ENCODE results near the gene MYBL2. TPM values are rescaled to one million over a fixed set of nuclear protein-coding genes. Genes with fewer than 3 reads are reported as not detected.

The MYBL2 gene
- total and polyA plus RNA-seq, 2 donors (not counting 3 experiments of a cell fraction or from before 2014, with no cell fraction given), result 35.7 to 105 TPM

- Histone ChIP-seq H3K9me3 (replicated peaks; ENCODE audit: control insufficient read depth, insufficient read depth, low read length) (no peaks in the 10 kb centered on the region), H2AFZ (ENCODE audit: low read depth, low read length) (no peak overlapping the region), H3K36me3 (ENCODE audit: control insufficient read depth in 2 of 2, extremely low read depth in 1 of 2, insufficient read depth in 2 of 2, low read length in 2 of 2) (no peaks in the 10 kb centered on the region), H3K27me3 (ENCODE audit: control insufficient read depth in 2 of 2, insufficient read depth in 2 of 2, low read length in 2 of 2) (no peaks in the 10 kb centered on the region), H3K4me3 (replicated peaks in 1 of 3; ENCODE audit: insufficient read depth in 1 of 3, low read depth in 1 of 3, low read length in 3 of 3) (no peak overlapping the region), H3K79me2 (ENCODE audit: control insufficient read depth, insufficient read depth, low read length) (no peaks in the 10 kb centered on the region), H3K9ac (replicated peaks; ENCODE audit: extremely low read depth, insufficient read depth, low read length) (no peak overlapping the region), H3K27ac (ENCODE audit: insufficient read depth, low read depth, low read length) (no peak overlapping the region), H4K20me1 (replicated peaks; ENCODE audit: control insufficient read depth, extremely low read depth, insufficient read depth, low read length) (no peaks in the 10 kb centered on the region), H3K4me1 (ENCODE audit: control insufficient read depth, extremely low read depth, insufficient read depth, low read length) (no peaks in the 10 kb centered on the region), H3K4me2 (ENCODE audit: insufficient read depth, low read length) (no peak overlapping the region), H3K9me1 (replicated peaks; ENCODE audit: control insufficient read depth, extremely low read depth, insufficient read depth, low read length) (no peaks in the 10 kb centered on the region)
- no TSS peak for BruUV-seq (replicated peaks)
- no peak for TF ChIP-seq MAX (IDR thresholded peaks at IDR 0.05; ENCODE audit: insufficient read depth, insufficient read length)
- no peak for TF ChIP-seq POLR2AphosphoS5 (IDR thresholded peaks at IDR 0.05; ENCODE audit: insufficient read depth, low read depth, low read length)
- no peak for TF ChIP-seq FOS (IDR thresholded peaks at IDR 0.05; ENCODE audit: borderline replicate concordance, insufficient read depth, low read length)
- no peak for TF ChIP-seq JUN (IDR thresholded peaks at IDR 0.05; ENCODE audit: borderline replicate concordance, insufficient read depth, insufficient read length, low read depth)
- no peak for TF ChIP-seq MYC (IDR thresholded peaks at IDR 0.05; ENCODE audit: low read depth, low read length)
- no peak for TF ChIP-seq CTCF (IDR thresholded peaks at IDR 0.05; ENCODE audit: extremely low read depth in 1 of 2, insufficient read depth in 1 of 2, low read depth in 1 of 2, low read length in 2 of 2)
- intact Hi-C loops (cut with micrococcal nuclease) (no loop called here), dilution Hi-C loops (cut with MboI; ENCODE audit: extremely low pct_ligation_motif_present, low sequenced_read_pairs) (no loop called here)
- DNase-seq (ENCODE audit: low read depth, low spot score), result no peak
- POLR2A ChIA-PET, result no interaction called here
- FAIRE-seq, result no peak
- CTCF ChIA-PET, result no interaction called here
Observed at GRCh38 chr20:43694763-43695162, 27.8 kb downstream of the MYBL2 start.

DNA sequence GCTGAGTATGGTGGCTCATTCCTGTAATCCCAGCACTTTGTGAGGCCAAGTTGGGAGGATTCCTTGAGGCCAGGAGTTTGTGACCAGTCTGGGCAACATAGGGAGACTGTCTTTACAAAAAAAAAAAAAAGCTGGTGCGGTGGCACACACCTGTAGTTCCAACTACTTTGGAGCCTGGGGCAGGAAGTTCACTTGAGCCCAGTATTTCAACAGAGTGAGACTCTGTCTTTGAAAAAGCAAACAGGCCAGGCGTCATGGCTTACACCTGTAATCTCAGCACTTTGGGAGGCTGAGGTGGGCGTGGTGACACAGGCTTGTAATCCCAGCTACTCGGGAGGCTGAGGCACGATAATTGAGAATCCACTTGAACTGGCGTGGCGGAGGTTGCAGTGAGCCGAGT is 28.7 kb downstream of the MYBL2 start:
- TF ChIP-seq POLR2AphosphoS5 (IDR thresholded peaks at IDR 0.05; ENCODE audit: insufficient read depth, low read depth, low read length) (no peak), POLR2A (IDR thresholded peaks at IDR 0.05; ENCODE audit: low read depth, low read length) (no peak), MYC (IDR thresholded peaks at IDR 0.05; ENCODE audit: low read depth, low read length) (no peak), GATA2 (IDR thresholded peaks at IDR 0.05; ENCODE audit: insufficient read depth, insufficient read length, low read depth, low read length) (no peak), EZH2 (IDR thresholded peaks at IDR 0.05; ENCODE audit: borderline replicate concordance, low read depth, low read length, severe bottlenecking) (no peak), CTCF (IDR thresholded peaks at IDR 0.05; ENCODE audit: extremely low read depth in 1 of 2, insufficient read depth in 1 of 2, low read depth in 1 of 2, low read length in 2 of 2) (no peak)
- ChIA-PET POLR2A (no interaction called here), CTCF (no interaction called here)
- Histone ChIP-seq H3K36me3 (ENCODE audit: control insufficient read depth in 2 of 2, extremely low read depth in 1 of 2, insufficient read depth in 2 of 2, low read length in 2 of 2) (peaks cover 0 to 2% of the 10 kb centered on the region in 2 experiments), H2AFZ (ENCODE audit: low read depth, low read length) (no peak overlapping the region), H3K4me2 (ENCODE audit: insufficient read depth, low read length) (no peak overlapping the region), H3K9me3 (replicated peaks; ENCODE audit: control insufficient read depth, insufficient read depth, low read length) (no peaks in the 10 kb centered on the region), H3K27ac (ENCODE audit: insufficient read depth, low read depth, low read length) (no peak overlapping the region), H4K20me1 (replicated peaks; ENCODE audit: control insufficient read depth, extremely low read depth, insufficient read depth, low read length) (no peaks in the 10 kb centered on the region), H3K4me1 (ENCODE audit: control insufficient read depth, extremely low read depth, insufficient read depth, low read length) (no peaks in the 10 kb centered on the region), H3K4me3 (replicated peaks in 1 of 3; ENCODE audit: insufficient read depth in 1 of 3, low read depth in 1 of 3, low read length in 3 of 3) (no peak overlapping the region), H3K9ac (replicated peaks; ENCODE audit: extremely low read depth, insufficient read depth, low read length) (no peak overlapping the region), H3K27me3 (ENCODE audit: control insufficient read depth in 2 of 2, insufficient read depth in 2 of 2, low read length in 2 of 2) (no peaks in the 10 kb centered on the region), H3K9me1 (replicated peaks; ENCODE audit: control insufficient read depth, extremely low read depth, insufficient read depth, low read length) (no peaks in the 10 kb centered on the region), H3K79me2 (ENCODE audit: control insufficient read depth, insufficient read depth, low read length) (no peaks in the 10 kb centered on the region)
- DNase-seq (ENCODE audit: low read depth, low spot score) (no peak), FAIRE-seq (no peak)
- BruUV-seq (replicated peaks), result no TSS peak
- intact Hi-C loops (cut with micrococcal nuclease), result no loop called here
- dilution Hi-C loops (cut with MboI; ENCODE audit: extremely low pct_ligation_motif_present, low sequenced_read_pairs), result no loop called here
